HG02759 (cell line): ENCODE data around the gene CERS2.

ENCODE experiments used
- ATAC-seq: cut with Tn5 transposase; IDR thresholded peaks from one replicate; pipeline ENCODE4 v1.9.1; 2021; ENCODE audit warnings: mild to moderate bottlenecking, moderate library complexity; ENCODE audit not compliant: unreplicated experiment

The CERS2 gene

DNA sequence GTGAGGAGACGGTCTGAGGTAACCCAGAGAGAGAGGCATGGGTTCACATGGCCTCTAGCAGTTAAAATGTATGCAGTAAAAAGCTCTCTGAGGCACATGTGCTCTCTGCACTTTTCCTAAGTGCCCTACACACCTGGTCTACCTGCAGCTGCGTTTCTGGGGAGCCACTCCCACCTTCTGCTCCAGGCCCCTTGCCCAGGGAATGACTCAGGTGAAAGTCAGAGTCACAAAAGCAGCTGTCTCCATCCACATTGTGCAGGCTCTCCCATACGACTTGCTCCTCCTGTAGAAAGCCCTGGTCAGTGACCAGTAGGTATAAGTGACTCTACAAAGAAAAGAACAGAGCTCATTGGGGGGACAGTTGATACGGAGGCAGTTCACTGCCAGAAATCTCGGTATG lies 23.3 kb upstream of the CERS2 start:
- no peak for ATAC-seq

DNA sequence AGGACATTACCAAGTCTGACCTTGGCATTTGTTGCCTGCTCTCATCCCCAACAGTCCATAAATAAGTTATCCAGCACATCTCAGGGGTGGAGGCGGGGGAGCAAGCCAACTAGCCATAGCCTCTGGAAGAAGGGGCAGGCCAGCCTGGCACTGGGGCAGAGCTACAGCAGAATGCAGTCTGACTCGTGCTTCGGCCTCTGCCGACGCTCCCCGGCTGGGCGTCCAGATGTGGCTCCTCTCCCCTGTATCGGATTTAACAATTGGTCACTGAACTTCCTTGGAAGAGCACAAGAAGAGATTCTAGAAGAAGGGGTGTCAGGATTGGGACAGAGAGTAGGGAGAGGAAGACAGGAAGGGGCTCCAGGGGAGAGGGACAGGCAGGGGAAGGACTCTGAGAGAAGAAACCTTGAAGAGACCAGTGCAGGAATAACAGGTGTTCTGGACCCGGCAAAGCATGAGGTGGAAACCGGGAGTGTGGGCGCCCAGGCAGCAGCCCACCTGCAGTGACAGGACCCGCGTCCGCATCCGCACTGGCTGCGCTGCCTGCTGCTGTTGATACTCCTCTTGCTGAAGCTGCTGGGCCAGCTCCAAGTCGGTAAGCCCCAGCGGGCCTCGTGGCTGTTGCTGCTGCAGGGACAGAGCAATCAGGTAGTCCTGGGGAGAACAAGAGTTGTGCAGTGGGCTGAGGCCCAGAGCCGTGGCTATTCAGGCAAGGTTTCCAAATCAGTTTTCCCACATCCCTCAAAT lies 22.7 kb upstream of the CERS2 start:
- no peak for ATAC-seq

- ATAC-seq, result no peak
Measured at GRCh38 chr1:150995896-150996295, 21.3 kb upstream of the CERS2 start.

DNA sequence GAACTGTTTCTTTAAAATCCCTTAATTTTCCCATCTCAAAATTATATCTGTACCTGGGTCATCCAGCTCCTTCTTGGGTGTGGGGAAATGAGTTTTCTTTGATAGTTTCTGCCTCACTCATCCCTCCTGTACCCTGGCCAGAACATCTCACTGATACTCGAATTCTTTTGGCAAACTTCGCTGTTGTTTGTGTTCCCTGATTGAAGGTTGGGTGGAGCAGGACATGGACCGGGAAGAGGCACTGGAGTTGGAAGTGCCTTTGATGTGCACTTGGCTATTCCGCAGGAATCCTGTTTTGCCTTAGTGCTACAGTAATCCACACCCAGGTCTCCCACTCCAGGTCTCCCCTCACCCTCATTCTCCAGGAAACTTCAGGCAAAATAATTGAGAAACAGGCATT lies 20.8 kb upstream of the CERS2 start:
- ATAC-seq, result no peak

GRCh38 chr1:150994248-150994647 lies 19.6 kb upstream of the CERS2 start:
- no peak for ATAC-seq

GRCh38 chr1:150992626-150993025 lies 18.0 kb upstream of the CERS2 start:
- no peak for ATAC-seq

DNA sequence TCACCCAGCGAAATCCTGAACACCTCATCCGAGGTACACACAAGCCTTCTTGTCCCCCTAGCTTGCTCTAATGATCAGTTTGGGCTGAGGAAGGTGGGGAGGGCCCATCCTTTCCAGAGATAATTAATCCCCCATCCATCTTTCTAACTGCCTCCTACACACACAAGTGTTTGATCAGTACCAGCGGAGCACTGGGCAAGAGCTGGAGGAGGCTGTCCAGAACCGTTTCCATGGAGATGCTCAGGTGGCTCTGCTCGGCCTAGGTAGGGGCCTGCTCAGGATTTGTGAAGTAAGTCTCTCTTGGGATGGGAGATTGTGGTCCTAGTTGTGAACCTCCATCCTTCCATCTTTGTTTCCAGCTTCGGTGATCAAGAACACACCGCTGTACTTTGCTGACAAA lies 13.3 kb upstream of the CERS2 start:
- no peak for ATAC-seq

GRCh38 chr1:150985179-150985825 lies 10.7 kb upstream of the CERS2 start:
- ATAC-seq, result no peak

- no peak for ATAC-seq
Measured at GRCh38 chr1:150981805-150982712, 7.4 kb upstream of the CERS2 start, which contains the start of gene ANXA9. TSS of gene ANXA9 (plus strand) at chr1:150982292. CDS start at chr1:150983106, 814 bp downstream.

DNA sequence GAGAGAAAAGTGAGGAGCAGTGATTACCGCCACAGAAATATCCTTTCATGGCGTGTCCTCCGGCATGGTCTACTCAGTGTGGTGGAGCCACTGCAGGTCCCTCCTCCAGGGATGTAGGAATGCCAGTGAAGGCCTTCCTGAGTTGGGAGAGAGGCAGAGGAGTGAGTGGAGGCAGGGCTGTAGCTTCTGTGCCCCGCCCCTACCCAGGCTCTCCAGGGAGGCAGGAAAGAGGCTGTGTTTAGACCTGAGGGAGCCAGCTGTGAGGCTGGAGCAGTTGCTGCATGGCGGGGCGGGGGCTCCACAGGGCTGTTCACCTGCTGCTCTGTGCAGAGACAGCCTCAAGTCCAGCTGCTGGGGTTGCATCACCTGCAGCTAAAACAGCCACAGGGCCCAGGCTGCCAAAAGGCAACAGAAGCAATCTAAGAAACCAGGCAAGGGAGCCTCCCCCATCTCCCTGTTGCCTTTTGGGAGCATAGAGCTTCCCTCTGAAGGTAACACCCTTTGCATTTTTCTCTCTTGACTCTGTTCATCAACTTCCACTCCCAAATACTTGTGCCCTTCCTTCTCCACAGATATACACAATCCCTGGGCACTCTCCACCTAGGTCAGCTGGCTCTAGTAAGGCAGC lies 6.7 kb upstream of the CERS2 start:
- ATAC-seq, result no peak

- peak; percentile 41 for ATAC-seq
Measured at GRCh38 chr1:150979092-150980056, 4.7 kb upstream of the CERS2 start.

- ATAC-seq, result no peak
Measured at GRCh38 chr1:150976879-150977694, 2.5 kb upstream of the CERS2 start.

GRCh38 chr1:150976401-150976821 lies 1.8 kb upstream of the CERS2 start:
- no peak for ATAC-seq

- peak; percentile 47 for ATAC-seq
Measured at GRCh38 chr1:150973836-150974579, 627 bp downstream of the CERS2 start.

GRCh38 chr1:150973258-150973835 lies 1.3 kb downstream of the CERS2 start:
- no peak for ATAC-seq

DNA sequence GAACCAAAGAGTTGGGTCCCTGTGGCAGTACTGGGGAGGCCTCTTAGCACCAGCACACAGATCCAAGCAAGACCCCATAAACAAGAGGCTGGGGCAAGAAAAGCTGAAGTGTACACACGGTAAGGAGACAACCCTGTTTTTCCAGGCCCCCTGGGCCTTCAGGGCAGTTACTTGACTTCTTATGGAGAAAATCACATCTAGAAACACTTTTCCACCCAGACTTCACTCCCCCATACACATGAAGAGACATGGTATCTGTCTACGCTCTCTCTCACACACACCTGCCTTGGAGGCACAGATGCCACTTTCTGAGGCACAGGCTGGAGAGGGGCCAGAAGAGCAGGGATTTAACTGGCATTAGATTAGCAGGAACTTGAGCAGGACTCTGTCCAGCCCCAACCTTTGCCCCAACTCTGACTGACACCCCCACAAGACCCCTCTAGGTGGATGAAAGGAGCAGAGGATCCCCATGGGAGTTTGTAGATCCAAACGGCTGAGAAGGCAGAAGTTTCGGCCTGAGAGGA lies 2.2 kb downstream of the CERS2 start:
- ATAC-seq, result no peak

DNA sequence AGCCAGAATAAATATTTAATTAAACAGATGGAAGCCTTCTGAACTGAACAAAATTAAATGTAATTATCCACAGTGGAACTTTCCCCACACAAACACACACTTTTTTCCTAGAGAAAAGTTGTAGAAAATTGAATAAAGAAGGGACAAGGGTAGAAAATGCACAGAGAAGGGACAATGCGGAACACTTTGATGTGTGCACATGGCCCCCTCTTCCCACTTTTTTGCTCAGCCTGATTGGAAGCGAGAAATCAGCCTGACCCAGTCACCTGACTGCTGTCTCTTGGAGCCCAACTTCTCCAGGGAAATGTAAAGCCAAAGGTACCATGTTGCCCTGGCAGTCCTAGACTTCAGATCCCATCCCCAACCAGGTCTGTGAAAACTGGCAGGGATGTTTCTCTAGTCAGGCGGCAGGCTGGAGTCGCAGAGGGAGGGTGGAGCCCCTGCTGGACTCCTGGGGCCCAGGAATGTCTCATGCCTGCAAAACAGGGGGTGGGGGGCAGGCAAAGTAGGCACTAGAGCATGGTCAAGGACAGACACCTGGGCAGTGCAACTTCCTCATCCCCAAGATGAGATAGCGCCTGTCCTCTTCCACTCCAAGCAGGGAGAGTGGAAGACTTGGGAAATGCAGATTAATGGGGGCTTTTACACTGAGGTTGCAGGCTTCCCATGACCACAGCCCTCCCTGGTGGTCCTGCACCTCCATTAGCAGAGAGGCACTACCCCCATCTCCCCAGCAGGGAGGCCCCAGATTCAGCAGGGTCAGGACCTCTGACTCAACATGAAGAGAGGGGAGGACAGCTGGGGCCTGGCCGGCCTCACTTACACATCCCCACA lies 2.8 kb downstream of the CERS2 start:
- no peak for ATAC-seq
